Right atrium auricular region (tissue), 2 donors: ENCODE measurements around the gene TSSK2. TPM values are rescaled to one million over a fixed set of nuclear protein-coding genes. Genes with fewer than 3 reads are reported as not detected.

Source experiments
- DNase-seq: peaks from one replicate; pipeline ENCODE4 v3.0.0-alpha.2; 2019; ENCODE audit warnings: low spot score
- H3K27ac ChIP-seq, 2 donors: fragments of 200-600 bp; sonication (generic); 1 replicate in 1 of 2; 2 replicates in 1 of 2; pipeline ENCODE4 v1.5.1; 2016 to 2019
- H3K27me3 ChIP-seq, 2 donors: fragments of 200-600 bp; sonication (generic); one replicate each; pipeline versions ENCODE4 v1.5.1 to v1.6.0; 2017 to 2019
- H3K36me3 ChIP-seq: fragments of 200-600 bp; sonication (generic); one replicate; pipeline ENCODE4 v1.5.1; 2016
- H3K4me1 ChIP-seq, 2 donors: fragments of 200-600 bp; sonication (generic); one replicate each; pipeline versions ENCODE4 v1.5.1 to v1.6.0; 2017 to 2019
- H3K4me3 ChIP-seq, 2 donors: fragments of 200-600 bp; sonication (generic); 1 replicate in 1 of 2; 2 replicates in 1 of 2; pipeline ENCODE4 v1.5.1; 2017 to 2019; ENCODE audit warnings: mild to moderate bottlenecking in 1 of 2, moderate library complexity in 1 of 2
- H3K9me3 ChIP-seq, 2 donors: fragments of 200-600 bp; sonication (generic); one replicate each; pipeline ENCODE4 v1.5.1; 2019
- total RNA-seq, 2 donors: library from RNA; depleted of rRNA; stranded (reverse); fragments of >200 nt; gene quantifications; one replicate each; pipeline ENCODE4 v1.1.0, GENCODE V29; 2016
- TF ChIP-seq, protein P1 (sequence below), 2 donors: fragments of 200-600 bp; sonication (generic); IDR thresholded peaks; one replicate each; pipeline ENCODE4 v1.5.1; 2019; ENCODE audit warnings: antibody characterized with exemption in 2 of 2

TSSK2 gene
- total RNA-seq, 2 donors from 2014 or later: not detected

GRCh38 chr22:19108807-19109197 lies 22.3 kb upstream of the TSSK2 start:
- Histone ChIP-seq H3K27me3 (no peaks in the 10 kb centered on the region), H3K36me3 (no peaks in the 10 kb centered on the region), H3K27ac (no peak overlapping the region), H3K4me1 (peaks cover 0 to 54% of the 10 kb centered on the region in 2 donors), H3K4me3 (no peak overlapping the region), H3K9me3 (no peaks in the 10 kb centered on the region)
- TF ChIP-seq, protein P1, sequence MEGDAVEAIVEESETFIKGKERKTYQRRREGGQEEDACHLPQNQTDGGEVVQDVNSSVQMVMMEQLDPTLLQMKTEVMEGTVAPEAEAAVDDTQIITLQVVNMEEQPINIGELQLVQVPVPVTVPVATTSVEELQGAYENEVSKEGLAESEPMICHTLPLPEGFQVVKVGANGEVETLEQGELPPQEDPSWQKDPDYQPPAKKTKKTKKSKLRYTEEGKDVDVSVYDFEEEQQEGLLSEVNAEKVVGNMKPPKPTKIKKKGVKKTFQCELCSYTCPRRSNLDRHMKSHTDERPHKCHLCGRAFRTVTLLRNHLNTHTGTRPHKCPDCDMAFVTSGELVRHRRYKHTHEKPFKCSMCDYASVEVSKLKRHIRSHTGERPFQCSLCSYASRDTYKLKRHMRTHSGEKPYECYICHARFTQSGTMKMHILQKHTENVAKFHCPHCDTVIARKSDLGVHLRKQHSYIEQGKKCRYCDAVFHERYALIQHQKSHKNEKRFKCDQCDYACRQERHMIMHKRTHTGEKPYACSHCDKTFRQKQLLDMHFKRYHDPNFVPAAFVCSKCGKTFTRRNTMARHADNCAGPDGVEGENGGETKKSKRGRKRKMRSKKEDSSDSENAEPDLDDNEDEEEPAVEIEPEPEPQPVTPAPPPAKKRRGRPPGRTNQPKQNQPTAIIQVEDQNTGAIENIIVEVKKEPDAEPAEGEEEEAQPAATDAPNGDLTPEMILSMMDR (IDR thresholded peaks at IDR 0.05): no peak
- DNase-seq: no peak

DNA sequence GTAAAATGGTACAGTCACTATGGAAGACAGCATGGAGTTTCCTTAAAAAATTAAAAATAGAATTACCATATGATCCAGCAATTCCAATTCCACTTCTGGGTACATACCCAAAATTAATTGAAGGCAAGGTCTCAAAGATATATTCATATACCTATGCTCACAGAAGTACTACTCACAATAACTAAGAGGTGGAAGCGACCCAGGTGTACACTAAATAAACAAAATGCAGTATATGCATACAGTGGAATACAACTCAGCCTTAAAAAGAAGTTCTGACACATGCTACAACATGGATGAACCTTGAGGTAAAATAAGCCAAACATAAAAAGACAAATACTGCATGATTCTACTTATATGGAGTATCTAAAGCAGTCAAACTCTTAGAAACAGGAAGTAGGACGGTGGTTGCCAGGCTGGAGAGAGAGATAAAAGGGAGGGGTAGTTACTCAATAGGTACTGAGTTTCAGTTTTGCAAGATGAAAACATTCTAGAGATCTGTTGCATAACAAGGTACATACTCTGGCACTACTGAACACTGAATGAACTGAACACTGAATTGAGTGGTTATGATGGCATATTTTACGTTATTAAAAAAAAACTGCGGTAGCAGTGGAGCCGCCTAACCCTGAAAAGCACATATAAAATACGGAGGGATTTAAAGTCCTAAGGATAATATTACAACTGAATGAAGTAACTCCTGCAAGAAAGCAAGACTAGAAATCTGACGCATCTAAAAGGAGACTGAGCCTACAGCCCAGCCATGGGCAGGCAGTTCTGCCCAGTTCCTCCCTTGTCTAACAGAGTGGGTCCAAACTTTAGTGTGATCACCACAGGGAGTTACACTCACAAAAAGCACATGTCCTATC lies 21.7 kb upstream of the TSSK2 start:
- Histone ChIP-seq H3K4me3 (no peak overlapping the region), H3K4me1 (peaks cover 0 to 56% of the 10 kb centered on the region in 2 donors), H3K27ac (no peak overlapping the region), H3K9me3 (no peaks in the 10 kb centered on the region), H3K36me3 (no peaks in the 10 kb centered on the region), H3K27me3 (no peaks in the 10 kb centered on the region)
- TF ChIP-seq, protein P1 (IDR thresholded peaks at IDR 0.05): no peak
- DNase-seq: no peak

DNA sequence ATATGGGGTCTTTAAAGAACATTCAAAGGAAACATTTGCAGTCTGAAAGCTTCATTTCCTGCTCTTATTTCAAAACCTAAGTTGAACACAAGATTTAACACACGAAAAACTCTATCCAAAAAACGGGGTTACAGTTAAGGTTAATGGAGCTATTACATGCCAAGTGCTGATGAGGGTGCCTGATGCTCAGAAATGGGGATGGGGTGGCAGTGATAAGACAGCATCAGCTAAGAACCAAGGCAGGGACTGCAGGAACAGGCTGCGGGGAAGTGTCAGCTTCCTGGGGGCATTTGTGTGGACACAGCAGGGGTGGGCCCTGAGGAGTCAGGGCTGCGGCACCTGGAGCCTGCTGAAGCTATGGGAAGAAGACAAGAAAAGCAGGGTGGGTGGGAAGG lies 21.0 kb upstream of the TSSK2 start:
- no peak overlapping the region for H3K27ac ChIP-seq
- no peaks in the 10 kb centered on the region for H3K36me3 ChIP-seq
- H3K27me3 ChIP-seq: no peaks in the 10 kb centered on the region
- no peaks in the 10 kb centered on the region for H3K9me3 ChIP-seq
- DNase-seq: no peak
- H3K4me3 ChIP-seq: no peak overlapping the region
- H3K4me1 ChIP-seq: peaks cover 0 to 58% of the 10 kb centered on the region in 2 donors
- TF ChIP-seq, protein P1 (IDR thresholded peaks at IDR 0.05): no peak

GRCh38 chr22:19110646-19111045 lies 20.5 kb upstream of the TSSK2 start:
- Histone ChIP-seq H3K27ac (no peak overlapping the region), H3K4me3 (no peak overlapping the region), H3K36me3 (no peaks in the 10 kb centered on the region), H3K27me3 (no peaks in the 10 kb centered on the region), H3K9me3 (no peaks in the 10 kb centered on the region), H3K4me1 (peaks cover 0 to 60% of the 10 kb centered on the region in 2 donors)
- TF ChIP-seq, protein P1 (IDR thresholded peaks at IDR 0.05): no peak
- no peak for DNase-seq

GRCh38 chr22:19111140-19111539 lies 20.0 kb upstream of the TSSK2 start:
- Histone ChIP-seq H3K4me1 (peaks cover 0 to 60% of the 10 kb centered on the region in 2 donors), H3K9me3 (no peaks in the 10 kb centered on the region), H3K27ac (no peak overlapping the region), H3K36me3 (no peaks in the 10 kb centered on the region), H3K4me3 (no peak overlapping the region), H3K27me3 (no peaks in the 10 kb centered on the region)
- TF ChIP-seq, protein P1 (IDR thresholded peaks at IDR 0.05): no peak
- DNase-seq: no peak
